A549 treated with dexamethasone at 1 μM for 4 hours (cell line): ENCODE measurements around the gene ECHDC1. TPM values are rescaled to one million over a fixed set of nuclear protein-coding genes. Genes with fewer than 3 reads are reported as not detected.

ENCODE experiments used
- total RNA-seq: library from RNA; stranded (reverse); fragments of 200-300 nt; extraction: Qiagen RNA extraction; gene quantifications from 5 replicates; pipeline ENCODE4 v1.2.3, GENCODE V29; 2022

ECHDC1 gene, protein sequence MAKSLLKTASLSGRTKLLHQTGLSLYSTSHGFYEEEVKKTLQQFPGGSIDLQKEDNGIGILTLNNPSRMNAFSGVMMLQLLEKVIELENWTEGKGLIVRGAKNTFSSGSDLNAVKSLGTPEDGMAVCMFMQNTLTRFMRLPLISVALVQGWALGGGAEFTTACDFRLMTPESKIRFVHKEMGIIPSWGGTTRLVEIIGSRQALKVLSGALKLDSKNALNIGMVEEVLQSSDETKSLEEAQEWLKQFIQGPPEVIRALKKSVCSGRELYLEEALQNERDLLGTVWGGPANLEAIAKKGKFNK
- 35.6 to 61.3 TPM (median 38.4 TPM) in 5 replicates for total RNA-seq

GRCh38 chr6:127342946-127343808 lies at the start of gene ECHDC1:
Gene ECHDC1, minus strand, starts transcription at chr6:127343609. Its CDS starts 12,581 bp downstream, at chr6:127331028.

GRCh38 chr6:127266178-127266891 lies 77.1 kb downstream of the ECHDC1 start, which contains the start of gene RNF146:
Gene RNF146, plus strand, starts transcription at chr6:127266864. Its CDS starts 13,475 bp downstream, at chr6:127280339.

Other genes starting within 250 kb of the ECHDC1 start
- 68.8 to 84.3 TPM (median 77.2 TPM) in 5 replicates for gene RSPO3, start 224.9 kb downstream of the ECHDC1 start, total RNA-seq
- 9.3 to 12.1 TPM (median 11.4 TPM) in 5 replicates for gene RNF146, start 76.7 kb downstream of the ECHDC1 start, total RNA-seq
- gene KIAA0408, start 115.8 kb upstream of the ECHDC1 start, total RNA-seq: 5.6 to 6.8 TPM (median 6.6 TPM) in 5 replicates
- 0.07 to 0.32 TPM (median 0.15 TPM) in 4 of 5 replicates, not detected in the other for gene C6orf58, start 233.6 kb upstream of the ECHDC1 start, total RNA-seq